WI38 (cell line): Measurements from ENCODE around the gene TAS2R14.

Experiments
- H3K4me3 ChIP-seq: 2 replicates; pipeline ENCODE4 v1.5.1; 2011; ENCODE audit warnings: low read depth, mild to moderate bottlenecking, control low read depth, low read length
- CTCF ChIP-seq: IDR thresholded peaks from 2 replicates; pipeline ENCODE4 v1.5.1; 2012; ENCODE audit warnings: low read depth, mild to moderate bottlenecking, control low read depth, low read length

TAS2R14 gene

GRCh38 chr12:10965476-10965875, 26.4 kb upstream of the TAS2R14 start:
- no peak for TF ChIP-seq CTCF
- H3K4me3 ChIP-seq, result no peak overlapping the region

GRCh38 chr12:10960211-10960610, 21.1 kb upstream of the TAS2R14 start:
- no peak for TF ChIP-seq CTCF
- no peak overlapping the region for H3K4me3 ChIP-seq

- no peak for TF ChIP-seq CTCF
- H3K4me3 ChIP-seq, result no peak overlapping the region
Measured at GRCh38 chr12:10959804-10960203, 20.7 kb upstream of the TAS2R14 start.

GRCh38 chr12:10957741-10958140, 18.7 kb upstream of the TAS2R14 start:
- TF ChIP-seq CTCF, result no peak
- no peak overlapping the region for H3K4me3 ChIP-seq

- TF ChIP-seq CTCF, result no peak
Measured at GRCh38 chr12:10956085-10956484, 17.0 kb upstream of the TAS2R14 start.

GRCh38 chr12:10952645-10953044, 13.6 kb upstream of the TAS2R14 start:
- TF ChIP-seq CTCF, result no peak
- H3K4me3 ChIP-seq, result no peak overlapping the region

More at GRCh38 chr12:10956085-10956484, 17.0 kb upstream of the TAS2R14 start:
- H3K4me3 ChIP-seq, result no peak overlapping the region

- no peak for TF ChIP-seq CTCF
- H3K4me3 ChIP-seq, result no peak overlapping the region
Measured at GRCh38 chr12:10943167-10943566, 4.1 kb upstream of the TAS2R14 start.
